ENCODE measurements around the gene EVX2.
A peak's percentile ranks its signal among the peaks of the same experiment; 100 is the strongest.

EVX2 gene

GRCh38 chr2:176082824-176083751 is 674 bp downstream of the EVX2 start:
- no peak for DNase-seq

GRCh38 chr2:176082525-176082823 is 1.3 kb downstream of the EVX2 start:
- no peak for DNase-seq

DNA sequence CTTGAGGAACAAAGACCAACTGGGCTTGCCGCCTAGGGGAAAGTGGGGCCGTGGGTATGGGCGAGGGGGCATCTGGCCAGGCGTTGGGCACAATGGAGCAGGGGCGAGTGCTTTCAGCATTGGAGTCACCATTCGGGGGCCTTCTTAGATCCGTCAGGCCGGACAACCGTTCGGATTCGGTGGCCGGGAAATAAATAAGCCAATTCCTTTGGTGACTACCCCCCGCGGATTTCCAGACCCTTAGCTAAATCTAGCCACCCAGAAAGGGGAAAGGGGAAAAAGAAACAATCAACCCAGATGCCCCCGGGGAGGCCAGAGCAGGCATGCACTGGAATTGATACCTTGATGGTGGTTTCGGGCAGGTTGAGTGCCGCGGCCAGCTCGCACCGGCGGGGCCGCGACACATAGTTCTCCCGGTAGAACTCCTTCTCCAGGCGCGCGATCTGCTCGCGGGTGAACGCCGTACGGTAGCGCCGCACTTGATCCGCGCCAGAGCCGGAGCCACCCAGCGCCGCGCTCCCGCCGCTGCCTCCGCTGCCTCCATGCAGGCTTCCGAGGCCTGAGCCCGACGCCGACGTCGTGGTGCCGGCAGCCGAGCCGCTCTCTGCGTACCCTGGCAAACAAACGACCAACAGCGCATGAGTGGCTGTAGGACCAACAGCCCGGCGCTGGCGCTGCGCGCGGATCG is 1.8 kb downstream of the EVX2 start:
- DNase-seq, result no peak

DNA sequence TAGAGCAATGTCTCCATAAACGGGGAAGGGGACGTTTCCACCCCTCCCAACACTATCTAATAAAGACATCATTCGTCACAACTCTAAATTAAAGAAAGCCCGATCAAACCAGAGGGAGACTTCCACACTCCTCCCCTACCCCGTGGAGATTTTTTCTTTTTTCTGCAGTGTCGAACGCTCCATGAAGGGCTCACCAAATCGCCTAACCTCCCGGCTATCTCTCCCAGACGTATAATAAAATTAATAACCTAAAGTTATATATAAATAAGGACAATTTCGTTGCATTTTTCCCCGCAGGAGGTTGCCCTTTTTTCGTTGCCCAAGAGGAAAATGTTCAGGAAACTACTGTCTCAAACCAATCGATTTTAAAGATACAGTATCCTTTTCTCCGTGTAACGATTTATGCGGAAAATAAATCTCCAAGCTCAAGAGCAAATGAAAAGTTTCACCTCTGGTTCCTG is 2.4 kb downstream of the EVX2 start:
- DNase-seq, result no peak

DNA sequence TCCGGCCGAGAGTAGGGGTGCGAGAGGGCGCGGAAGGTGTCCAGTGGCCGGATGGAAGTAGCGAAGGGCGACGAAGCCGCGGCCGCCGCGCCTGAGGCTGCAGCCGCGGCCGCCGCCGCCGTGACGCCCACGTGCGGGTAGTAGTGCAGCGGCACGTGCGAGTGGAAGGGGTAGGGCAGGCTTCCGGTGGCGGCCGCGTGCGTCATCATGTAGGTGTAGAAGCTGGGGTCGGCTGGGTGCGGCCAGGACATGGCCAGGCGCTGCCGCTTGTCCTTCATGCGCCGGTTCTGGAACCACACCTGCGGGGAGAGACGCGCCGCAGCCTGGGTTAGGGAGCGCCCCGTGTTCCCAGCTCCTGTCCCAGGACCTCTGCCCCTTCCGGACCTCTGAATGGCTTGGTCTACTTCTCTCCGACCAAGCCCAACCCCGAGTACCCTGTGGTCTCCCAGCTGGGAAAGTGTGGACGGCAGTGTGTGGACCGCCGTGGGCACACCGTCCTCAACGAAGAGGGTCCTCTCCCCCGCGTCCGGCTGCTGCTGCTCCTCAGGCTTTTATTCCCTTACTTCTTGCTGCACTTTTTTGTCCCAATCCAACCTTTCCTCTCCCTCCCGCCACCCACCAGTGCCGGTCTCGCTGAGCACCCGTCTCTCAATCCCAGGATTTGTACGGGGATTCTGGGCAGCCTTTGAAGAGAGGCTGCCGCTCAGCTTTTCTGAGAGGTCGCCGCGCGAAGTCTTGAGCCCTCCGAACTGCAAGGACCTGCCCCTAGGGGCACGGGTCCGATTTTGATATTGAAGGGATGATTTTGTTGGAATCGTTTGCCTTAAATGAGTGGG is 3.0 kb downstream of the EVX2 start:
- DNase-seq, result no peak

GRCh38 chr2:176079831-176080539 is 3.8 kb downstream of the EVX2 start:
- DNase-seq, result peak in 1 of 51 donors; percentile 9

GRCh38 chr2:176079285-176079830 is 4.4 kb downstream of the EVX2 start:
- DNase-seq, result no peak

- no peak for DNase-seq
Observed at GRCh38 chr2:176078541-176079284, 5.0 kb downstream of the EVX2 start.

GRCh38 chr2:176076796-176077195 is 7.0 kb downstream of the EVX2 start:
- DNase-seq, result no peak

- DNase-seq, result no peak
Observed at GRCh38 chr2:176076063-176076462, 7.7 kb downstream of the EVX2 start.

GRCh38 chr2:176075481-176075880 is 8.3 kb downstream of the EVX2 start:
- no peak for DNase-seq

DNA sequence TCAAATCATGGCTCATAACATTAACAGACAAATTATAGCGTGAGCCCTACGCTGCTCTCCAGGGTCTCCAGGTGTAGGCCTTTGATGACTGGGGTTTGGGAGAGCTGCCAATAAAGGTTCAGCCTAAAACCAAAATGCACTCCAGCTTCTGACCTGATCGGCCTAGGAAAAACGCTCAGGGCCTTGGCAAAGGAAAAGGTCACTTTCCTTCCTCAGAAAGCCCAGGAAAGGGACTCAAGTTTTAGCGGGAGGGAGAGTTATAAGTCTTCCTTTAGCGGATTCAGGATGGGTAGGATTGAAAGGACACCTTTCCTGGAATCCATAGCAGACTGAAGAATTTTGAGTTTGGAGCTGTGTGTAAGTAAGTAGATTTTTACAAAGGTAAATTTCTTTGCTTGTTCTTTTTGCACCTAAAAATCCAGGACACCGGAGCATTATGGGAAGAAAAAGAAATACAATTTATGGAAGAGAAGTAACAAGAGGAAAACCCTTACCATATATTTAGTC is 8.8 kb downstream of the EVX2 start:
- DNase-seq, result no peak

GRCh38 chr2:176072951-176073904 is 10.5 kb downstream of the EVX2 start:
- DNase-seq, result no peak

GRCh38 chr2:176072292-176072669 is 11.5 kb downstream of the EVX2 start:
- DNase-seq, result no peak

DNA sequence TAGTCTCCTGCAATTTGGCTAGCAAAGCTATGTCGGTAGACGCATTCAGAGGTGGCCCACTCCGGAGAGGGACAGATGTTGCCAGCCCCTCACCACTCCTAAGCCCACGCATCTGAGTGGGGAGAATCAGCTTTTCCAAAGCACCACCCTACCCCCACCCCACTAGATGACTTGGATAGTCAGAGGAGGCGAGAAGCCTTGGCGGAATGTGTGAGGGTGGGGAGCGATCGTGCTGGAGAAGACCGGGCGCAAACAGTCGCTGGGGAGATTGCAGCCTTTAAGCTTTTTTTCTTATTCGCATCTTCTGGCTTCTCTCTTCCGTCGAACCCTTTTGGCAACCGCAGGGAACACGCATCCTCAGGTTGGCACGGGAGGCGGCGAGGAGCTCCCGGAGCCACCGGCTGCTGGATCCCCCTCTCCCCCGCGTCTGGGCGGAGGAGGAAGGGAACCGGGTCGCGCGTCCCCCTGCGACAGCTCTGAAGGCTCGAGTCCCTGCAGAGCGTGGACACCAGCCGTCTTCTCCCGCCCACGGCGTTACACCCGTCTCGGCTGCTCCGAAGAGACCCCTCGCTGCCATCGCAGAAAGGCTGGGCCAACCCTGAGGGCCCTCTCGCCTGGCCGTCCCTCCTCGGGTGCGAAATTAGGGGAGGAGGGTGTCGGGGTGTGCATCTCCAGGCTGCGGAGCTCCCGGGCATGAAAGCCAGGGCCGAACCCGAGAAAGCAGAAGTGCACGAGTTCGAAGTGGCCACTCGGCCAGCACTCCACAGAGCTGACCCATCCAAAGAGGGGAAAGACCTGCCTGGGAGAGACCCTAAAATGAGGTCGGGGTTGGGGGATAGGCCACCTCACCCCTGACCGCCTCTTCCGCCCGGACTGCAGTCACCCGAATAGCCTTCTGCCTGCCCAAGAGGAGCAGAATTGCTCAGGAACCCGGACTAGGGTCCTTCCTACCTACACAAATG is 12.2 kb downstream of the EVX2 start:
- DNase-seq, result no peak

- DNase-seq, result no peak
Observed at GRCh38 chr2:176068419-176068832, 15.3 kb downstream of the EVX2 start.

DNA sequence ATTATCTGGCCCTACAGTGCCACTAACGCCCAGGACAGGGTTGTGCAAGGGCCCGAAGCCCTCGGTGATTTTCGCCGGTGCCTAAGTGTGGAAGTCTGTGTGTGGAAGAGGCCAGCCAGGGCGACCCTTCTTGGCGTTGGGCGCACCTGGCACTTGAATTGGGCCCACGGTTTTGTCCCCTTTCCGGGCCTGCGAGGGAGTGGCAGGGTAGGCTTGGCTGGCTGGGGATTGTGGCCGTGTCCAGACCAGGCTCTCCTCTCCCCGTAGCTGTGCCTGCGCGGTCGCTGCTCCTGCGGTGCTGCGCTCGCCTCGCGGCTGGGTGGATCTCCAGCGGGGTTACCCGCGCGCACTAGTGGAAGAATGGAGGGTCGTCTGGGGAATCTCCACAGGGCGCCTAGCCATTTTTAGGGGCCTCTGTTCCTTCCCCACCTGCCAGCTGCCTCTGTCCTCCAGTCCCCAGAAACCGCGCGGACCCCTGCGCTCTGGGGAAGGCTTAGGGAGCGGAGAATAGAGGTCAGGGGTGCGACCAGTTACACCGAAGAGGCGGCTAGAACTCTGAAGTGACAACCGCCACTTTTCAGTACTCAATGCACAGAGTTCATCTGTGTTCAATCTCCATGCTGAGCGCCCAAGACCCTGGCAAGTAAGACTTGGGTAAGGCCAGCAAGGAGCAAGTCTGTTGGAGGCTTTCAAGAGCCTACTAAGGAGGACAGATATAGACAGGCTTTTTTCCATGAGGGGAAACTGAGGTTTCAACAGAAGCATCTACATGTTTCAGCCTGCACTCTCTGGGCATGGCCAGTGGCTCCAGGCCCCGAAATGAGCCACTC is 16.0 kb downstream of the EVX2 start:
- no peak for DNase-seq
